DMS 273 (cell line): ENCODE measurements around the gene ZNG1B.
"Not testable (repeated sequence)": the region's sequence is repeated elsewhere in the genome, so short reads cannot be mapped to it uniquely, and the experiment has no call there.

ENCODE experiments used
- DNase-seq: peaks from one replicate; lab custom pipeline; 2025; ENCODE audit not compliant: unreplicated experiment; lab: John Stamatoyannopoulos, UW

Gene ZNG1B

GRCh38 chr2:113503094-113504042 is 65.9 kb downstream of the ZNG1B start:
- DNase-seq, result not testable (repeated sequence)

- DNase-seq, result not testable (repeated sequence)
Observed at GRCh38 chr2:113504081-113504480, 66.6 kb downstream of the ZNG1B start.

GRCh38 chr2:113507394-113508140 is 70.1 kb downstream of the ZNG1B start:
- not testable (repeated sequence) for DNase-seq

- DNase-seq, result not testable (repeated sequence)
Observed at GRCh38 chr2:113508187-113508586, 70.7 kb downstream of the ZNG1B start.

GRCh38 chr2:113510913-113511312 is 73.4 kb downstream of the ZNG1B start:
- not testable (repeated sequence) for DNase-seq

- not testable (repeated sequence) for DNase-seq
Observed at GRCh38 chr2:113511859-113512258, 74.4 kb downstream of the ZNG1B start.

- not testable (repeated sequence) for DNase-seq
Observed at GRCh38 chr2:113515457-113515856, 78.0 kb downstream of the ZNG1B start.

GRCh38 chr2:113515995-113516394 is 78.5 kb downstream of the ZNG1B start:
- DNase-seq, result not testable (repeated sequence)

- not testable (repeated sequence) for DNase-seq
Observed at GRCh38 chr2:113517025-113517424, 79.5 kb downstream of the ZNG1B start.

- DNase-seq, result not testable (repeated sequence)
Observed at GRCh38 chr2:113520837-113521236, 83.3 kb downstream of the ZNG1B start.

- not testable (repeated sequence) for DNase-seq
Observed at GRCh38 chr2:113521492-113521891, 84.0 kb downstream of the ZNG1B start.

- DNase-seq, result not testable (repeated sequence)
Observed at GRCh38 chr2:113524986-113525385, 87.5 kb downstream of the ZNG1B start.

GRCh38 chr2:113527350-113528045 is 90.0 kb downstream of the ZNG1B start:
- DNase-seq, result not testable (repeated sequence)

- not testable (repeated sequence) for DNase-seq
Observed at GRCh38 chr2:113528126-113528525, 90.6 kb downstream of the ZNG1B start.

GRCh38 chr2:113528904-113529303 is 91.4 kb downstream of the ZNG1B start:
- not testable (repeated sequence) for DNase-seq

GRCh38 chr2:113532991-113533390 is 95.5 kb downstream of the ZNG1B start:
- DNase-seq, result not testable (repeated sequence)

- not testable (repeated sequence) for DNase-seq
Observed at GRCh38 chr2:113536573-113536972, 99.1 kb downstream of the ZNG1B start.

GRCh38 chr2:113540834-113541203 is 103.3 kb downstream of the ZNG1B start:
- not testable (repeated sequence) for DNase-seq

GRCh38 chr2:113541204-113541975 is 103.9 kb downstream of the ZNG1B start:
- not testable (repeated sequence) for DNase-seq

- not testable (repeated sequence) for DNase-seq
Observed at GRCh38 chr2:113541976-113542485, 104.5 kb downstream of the ZNG1B start.
